GM12878 (cell line): ENCODE data around the gene PRPF40B.

Experiments used
- TF ChIP-seq, protein P1 (sequence below): fragments of 450-650 bp; IDR thresholded peaks from 2 replicates; pipeline ENCODE4 v1.6.1; 2017; ENCODE audit warnings: mild to moderate bottlenecking, moderate library complexity
- TF ChIP-seq, protein P2 (sequence below), 3 experiments: IDR thresholded peaks in 2 of 3; conservative IDR thresholded peaks in 1 of 3; 2 replicates each; pipeline ENCODE4 v1.5.1; 2011; ENCODE audit warnings: low read depth in 3 of 3, low read length in 3 of 3, mild to moderate bottlenecking in 3 of 3, control low read depth in 2 of 3, moderate library complexity in 2 of 3, inconsistent platforms in 1 of 3, mixed read lengths in 1 of 3; ENCODE audit not compliant: control insufficient read depth in 2 of 3, insufficient read depth in 1 of 3; ENCODE audit errors: extremely low read depth in 1 of 3

DNA sequence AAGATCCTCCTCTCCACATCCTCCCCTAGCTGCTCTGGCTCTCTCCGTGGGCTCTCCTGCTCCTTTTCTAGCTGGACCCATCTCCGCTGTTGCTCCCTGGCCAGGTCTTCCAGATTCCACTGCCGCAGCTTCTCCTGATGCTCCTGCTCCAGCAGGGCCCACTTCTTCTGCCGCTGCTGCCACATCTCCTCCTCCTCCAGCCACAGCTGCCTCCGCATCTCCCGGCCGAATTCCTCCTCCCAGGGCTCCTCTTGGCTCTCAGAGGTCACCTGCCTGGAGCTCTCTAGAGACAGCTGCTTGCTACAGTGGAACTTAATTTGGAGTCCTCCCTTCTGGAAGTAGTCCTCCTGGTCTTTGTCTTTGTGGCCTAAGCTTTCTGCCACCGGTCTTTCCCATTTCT lies 23.4 kb upstream of the PRPF40B start:
- TF ChIP-seq, protein P1, sequence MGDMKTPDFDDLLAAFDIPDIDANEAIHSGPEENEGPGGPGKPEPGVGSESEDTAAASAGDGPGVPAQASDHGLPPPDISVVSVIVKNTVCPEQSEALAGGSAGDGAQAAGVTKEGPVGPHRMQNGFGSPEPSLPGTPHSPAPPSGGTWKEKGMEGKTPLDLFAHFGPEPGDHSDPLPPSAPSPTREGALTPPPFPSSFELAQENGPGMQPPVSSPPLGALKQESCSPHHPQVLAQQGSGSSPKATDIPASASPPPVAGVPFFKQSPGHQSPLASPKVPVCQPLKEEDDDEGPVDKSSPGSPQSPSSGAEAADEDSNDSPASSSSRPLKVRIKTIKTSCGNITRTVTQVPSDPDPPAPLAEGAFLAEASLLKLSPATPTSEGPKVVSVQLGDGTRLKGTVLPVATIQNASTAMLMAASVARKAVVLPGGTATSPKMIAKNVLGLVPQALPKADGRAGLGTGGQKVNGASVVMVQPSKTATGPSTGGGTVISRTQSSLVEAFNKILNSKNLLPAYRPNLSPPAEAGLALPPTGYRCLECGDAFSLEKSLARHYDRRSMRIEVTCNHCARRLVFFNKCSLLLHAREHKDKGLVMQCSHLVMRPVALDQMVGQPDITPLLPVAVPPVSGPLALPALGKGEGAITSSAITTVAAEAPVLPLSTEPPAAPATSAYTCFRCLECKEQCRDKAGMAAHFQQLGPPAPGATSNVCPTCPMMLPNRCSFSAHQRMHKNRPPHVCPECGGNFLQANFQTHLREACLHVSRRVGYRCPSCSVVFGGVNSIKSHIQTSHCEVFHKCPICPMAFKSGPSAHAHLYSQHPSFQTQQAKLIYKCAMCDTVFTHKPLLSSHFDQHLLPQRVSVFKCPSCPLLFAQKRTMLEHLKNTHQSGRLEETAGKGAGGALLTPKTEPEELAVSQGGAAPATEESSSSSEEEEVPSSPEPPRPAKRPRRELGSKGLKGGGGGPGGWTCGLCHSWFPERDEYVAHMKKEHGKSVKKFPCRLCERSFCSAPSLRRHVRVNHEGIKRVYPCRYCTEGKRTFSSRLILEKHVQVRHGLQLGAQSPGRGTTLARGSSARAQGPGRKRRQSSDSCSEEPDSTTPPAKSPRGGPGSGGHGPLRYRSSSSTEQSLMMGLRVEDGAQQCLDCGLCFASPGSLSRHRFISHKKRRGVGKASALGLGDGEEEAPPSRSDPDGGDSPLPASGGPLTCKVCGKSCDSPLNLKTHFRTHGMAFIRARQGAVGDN, result no peak
- TF ChIP-seq, protein P2, sequence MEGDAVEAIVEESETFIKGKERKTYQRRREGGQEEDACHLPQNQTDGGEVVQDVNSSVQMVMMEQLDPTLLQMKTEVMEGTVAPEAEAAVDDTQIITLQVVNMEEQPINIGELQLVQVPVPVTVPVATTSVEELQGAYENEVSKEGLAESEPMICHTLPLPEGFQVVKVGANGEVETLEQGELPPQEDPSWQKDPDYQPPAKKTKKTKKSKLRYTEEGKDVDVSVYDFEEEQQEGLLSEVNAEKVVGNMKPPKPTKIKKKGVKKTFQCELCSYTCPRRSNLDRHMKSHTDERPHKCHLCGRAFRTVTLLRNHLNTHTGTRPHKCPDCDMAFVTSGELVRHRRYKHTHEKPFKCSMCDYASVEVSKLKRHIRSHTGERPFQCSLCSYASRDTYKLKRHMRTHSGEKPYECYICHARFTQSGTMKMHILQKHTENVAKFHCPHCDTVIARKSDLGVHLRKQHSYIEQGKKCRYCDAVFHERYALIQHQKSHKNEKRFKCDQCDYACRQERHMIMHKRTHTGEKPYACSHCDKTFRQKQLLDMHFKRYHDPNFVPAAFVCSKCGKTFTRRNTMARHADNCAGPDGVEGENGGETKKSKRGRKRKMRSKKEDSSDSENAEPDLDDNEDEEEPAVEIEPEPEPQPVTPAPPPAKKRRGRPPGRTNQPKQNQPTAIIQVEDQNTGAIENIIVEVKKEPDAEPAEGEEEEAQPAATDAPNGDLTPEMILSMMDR (IDR thresholded peaks at IDR 0.05 in 2 of 3, conservative IDR thresholded peaks at IDR 0.05 in 1 of 3; ENCODE audit: control insufficient read depth in 2 of 3, extremely low read depth in 1 of 3, insufficient read depth in 1 of 3, low read depth in 3 of 3, low read length in 3 of 3), result no peak
